NCI-H82 treated with DMSO at 0.1 percent for 48 hours (cell line): ENCODE measurements around the gene CMBL.
A peak's percentile ranks its signal among the peaks of the same experiment; 100 is the strongest.
"Not testable (repeated sequence)": the region's sequence is repeated elsewhere in the genome, so short reads cannot be mapped to it uniquely, and the experiment has no call there.

ENCODE experiments used
- DNase-seq: peaks from one replicate; lab custom pipeline; 2025; ENCODE audit not compliant: unreplicated experiment; lab: John Stamatoyannopoulos, UW

The CMBL gene

GRCh38 chr5:10286862-10287227 lies 20.9 kb downstream of the CMBL start:
- DNase-seq: no peak

DNA sequence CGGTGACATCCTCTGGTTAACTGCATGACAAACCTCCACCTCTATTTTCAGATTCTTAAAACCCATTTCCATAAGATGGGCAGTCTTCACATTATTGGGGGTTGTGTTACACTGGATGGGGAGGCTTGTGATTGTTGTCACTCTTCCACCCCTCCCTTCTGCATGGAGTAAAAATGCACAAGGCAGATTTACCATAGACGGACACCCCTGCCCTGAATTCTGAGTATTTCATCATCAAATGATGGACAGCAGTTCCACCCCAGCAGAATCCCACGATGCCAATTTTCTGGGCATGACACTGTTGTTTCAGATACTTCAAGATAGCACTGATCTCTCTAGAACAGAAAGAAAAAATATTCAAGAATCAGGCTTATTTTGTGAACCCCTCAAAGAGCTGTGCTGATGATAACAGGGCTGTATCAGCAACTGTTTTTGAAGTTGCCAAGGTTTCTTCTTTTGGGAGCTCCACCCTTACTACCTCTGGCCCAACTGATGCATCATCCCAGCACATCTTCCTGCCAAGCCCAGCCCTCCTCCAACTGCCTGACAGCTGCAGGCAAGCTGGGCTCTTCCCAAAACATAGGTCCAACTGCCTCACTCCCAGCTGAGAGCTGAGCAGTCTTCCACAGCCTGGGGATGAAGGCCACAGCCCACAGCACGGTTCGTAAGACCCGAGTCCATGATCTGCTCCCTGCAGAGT lies 21.4 kb downstream of the CMBL start:
- DNase-seq: no peak

DNA sequence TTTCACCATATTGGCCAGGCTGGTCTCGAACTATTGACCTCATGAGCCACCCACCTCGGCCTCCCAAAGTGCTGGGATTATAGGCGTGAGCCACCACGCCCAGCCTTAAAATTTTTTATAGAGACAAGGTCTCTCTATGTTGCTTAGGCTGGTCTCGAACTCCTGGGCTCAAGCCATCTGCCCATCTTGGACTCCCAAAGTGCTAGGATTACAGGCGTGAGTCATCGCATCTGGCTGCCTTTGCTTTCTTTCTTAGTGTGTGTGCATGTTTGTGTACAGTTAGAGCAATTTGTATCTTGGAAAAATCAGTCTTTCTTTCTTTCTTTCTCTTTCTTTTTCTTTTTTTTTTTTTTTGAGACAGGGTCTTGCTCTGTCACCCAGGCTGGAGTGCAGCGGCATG lies 22.3 kb downstream of the CMBL start:
- not testable (repeated sequence) for DNase-seq

GRCh38 chr5:10283927-10284635 lies 23.6 kb downstream of the CMBL start:
- no peak for DNase-seq

- no peak for DNase-seq
These were observed 27.6 kb downstream of the CMBL start for GRCh38 chr5:10279925-10280720.

DNA sequence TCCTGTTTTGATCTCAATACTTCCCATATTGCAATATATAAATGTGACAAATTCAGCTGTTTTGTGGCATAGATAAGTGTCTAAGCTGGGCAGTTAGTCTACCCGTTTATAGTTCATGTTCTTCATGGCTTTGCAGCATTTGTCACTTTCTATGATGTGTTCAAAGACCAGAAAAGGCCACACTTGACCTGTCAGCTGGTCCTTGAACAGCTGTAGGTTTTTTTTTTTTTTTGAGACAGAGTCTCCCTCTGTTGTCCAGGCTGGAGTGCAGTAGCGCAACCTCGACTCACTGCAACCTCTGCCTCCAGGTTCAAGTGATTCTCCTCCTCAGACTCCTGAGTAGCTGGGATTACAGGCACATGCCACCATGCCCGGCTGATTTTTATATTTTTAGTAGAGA lies 28.4 kb downstream of the CMBL start:
- no peak for DNase-seq

GRCh38 chr5:10278658-10279279 lies 28.9 kb downstream of the CMBL start:
- DNase-seq: no peak

DNA sequence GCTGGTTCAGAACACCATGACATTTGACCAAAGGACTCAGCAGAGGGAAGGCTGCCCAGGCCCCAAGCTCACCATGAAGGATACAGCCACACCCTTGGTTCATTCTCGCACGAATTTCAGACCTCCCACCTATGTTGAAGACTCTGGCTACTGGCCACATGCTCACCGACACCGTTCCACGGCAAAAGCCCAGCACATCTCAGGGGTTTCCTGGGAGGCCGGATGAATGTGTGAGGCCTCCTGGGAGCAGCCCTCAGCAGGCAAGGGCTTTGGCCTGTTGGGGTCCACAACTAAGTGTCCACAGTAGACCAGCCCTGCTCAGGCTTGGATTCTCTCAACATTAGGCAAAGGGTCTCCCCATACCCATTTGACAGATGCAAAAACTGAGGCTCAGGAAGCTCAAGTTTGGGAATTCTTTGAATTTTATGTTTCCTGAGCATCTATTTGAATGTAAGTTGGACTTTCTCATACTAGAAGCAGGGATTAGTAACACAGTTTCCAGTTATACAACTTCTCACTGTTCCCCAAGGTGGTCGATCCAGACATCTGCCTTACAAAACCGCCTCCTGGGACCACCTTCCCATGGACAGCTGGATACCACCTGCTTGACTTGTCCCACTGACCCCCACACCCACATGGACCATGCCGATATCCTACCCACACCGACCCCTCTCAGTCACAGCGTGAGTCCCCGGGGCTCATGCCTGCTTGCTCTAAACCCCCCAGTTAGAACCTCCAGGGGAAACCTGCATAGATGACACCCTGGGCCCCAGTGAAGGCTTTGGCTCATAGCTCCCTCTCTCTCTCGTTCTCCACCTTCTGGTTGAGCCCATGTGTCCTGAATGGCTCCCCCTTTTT lies 29.7 kb downstream of the CMBL start:
- no peak for DNase-seq

DNA sequence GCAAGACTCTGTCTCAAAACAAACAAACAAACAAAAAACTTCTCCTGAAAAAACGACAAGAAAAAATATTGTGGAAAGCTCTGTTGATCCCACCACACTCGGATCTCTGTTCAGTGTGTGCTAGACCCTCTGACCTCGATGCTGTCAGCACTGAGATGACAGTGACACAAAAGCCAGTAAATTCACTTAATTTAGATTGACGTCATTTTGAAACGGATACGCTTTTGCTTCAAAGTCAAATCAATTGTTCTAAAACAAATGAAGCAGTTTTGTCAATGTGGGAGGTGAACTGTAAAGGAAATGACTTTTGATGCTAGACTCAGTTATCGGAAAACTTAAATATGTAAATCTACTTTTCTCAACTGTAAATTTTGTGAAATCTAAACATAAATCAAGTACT lies 31.0 kb downstream of the CMBL start:
- DNase-seq: no peak

DNA sequence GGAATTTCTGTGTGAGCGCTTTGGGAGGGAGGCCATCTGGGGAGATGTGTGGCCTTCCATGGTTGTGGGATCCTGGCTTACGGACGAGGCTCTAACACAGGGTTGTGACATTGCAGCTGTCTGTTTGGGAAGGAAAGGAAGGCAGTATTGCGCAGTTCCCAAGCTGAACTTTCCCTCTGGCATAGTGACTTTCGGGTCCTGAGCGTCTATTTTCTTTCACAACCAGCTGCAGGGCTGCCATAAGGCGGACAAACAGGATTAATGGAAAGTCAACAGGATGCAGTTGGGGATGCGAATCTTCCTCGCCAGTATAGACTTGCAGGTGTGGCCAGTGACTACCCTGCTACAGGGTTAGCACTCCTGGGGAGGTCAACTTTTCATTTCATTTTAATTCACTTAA lies 31.7 kb downstream of the CMBL start:
- peak; percentile 32 for DNase-seq

DNA sequence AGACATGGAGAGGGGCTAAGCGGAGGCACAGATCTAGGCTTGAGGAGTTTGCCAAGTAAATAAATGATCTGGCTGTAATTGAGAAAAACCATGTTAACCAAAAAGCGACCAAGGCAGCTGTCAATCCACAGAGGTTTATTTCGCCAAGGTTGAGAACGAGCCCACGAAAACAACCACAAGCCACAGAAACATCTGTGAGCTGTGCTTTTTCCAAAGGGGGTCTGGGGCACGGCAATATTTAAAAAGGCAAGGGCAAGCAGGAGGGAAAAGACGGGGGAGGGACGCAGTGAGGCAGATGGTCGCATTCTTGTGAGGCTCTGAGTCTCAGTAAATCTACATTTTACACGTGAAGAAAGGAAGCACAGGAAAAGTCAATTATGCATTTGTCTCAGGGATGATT lies 32.2 kb downstream of the CMBL start:
- DNase-seq: no peak

- not testable (repeated sequence) for DNase-seq
These were observed 34.9 kb downstream of the CMBL start for GRCh38 chr5:10272875-10273209.

- DNase-seq: no peak
These were observed 35.4 kb downstream of the CMBL start for GRCh38 chr5:10272053-10272874.

- no peak for DNase-seq
These were observed 39.6 kb downstream of the CMBL start for GRCh38 chr5:10268100-10268499.

GRCh38 chr5:10266839-10267238 lies 40.9 kb downstream of the CMBL start:
- DNase-seq: no peak

GRCh38 chr5:10266137-10266536 lies 41.6 kb downstream of the CMBL start:
- no peak for DNase-seq

- DNase-seq: no peak
These were observed 42.2 kb downstream of the CMBL start for GRCh38 chr5:10265245-10266109.

DNA sequence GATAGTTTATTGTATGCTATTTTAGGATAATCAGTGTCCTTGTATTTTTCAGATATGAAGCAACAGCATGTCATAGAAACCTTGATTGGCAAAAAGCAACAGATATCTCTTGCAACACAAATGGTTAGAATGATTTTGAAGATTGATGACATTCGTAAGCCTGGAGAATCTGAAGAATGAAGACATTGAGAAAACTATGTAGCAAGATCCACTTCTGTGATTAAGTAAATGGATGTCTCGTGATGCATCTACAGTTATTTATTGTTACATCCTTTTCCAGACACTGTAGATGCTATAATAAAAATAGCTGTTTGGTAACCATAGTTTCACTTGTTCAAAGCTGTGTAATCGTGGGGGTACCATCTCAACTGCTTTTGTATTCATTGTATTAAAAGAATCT lies 43.1 kb downstream of the CMBL start:
- no peak for DNase-seq

- DNase-seq: no peak
These were observed 44.7 kb downstream of the CMBL start for GRCh38 chr5:10262995-10263394.
